SW480 (cell line): ENCODE data around the gene ANO9.

Experiments used
- DNase-seq: peaks from one replicate; pipeline ENCODE4 v3.0.0-alpha.2; 2016; ENCODE audit warnings: low spot score

The ANO9 gene

GRCh38 chr11:384511-384910, 57.3 kb downstream of the ANO9 start:
- DNase-seq, result no peak

GRCh38 chr11:383431-383830, 58.4 kb downstream of the ANO9 start:
- DNase-seq, result no peak

GRCh38 chr11:382081-382629, 59.7 kb downstream of the ANO9 start:
- DNase-seq, result no peak

GRCh38 chr11:381501-382072, 60.2 kb downstream of the ANO9 start:
- DNase-seq, result no peak

GRCh38 chr11:380996-381395, 60.8 kb downstream of the ANO9 start:
- no peak for DNase-seq

- no peak for DNase-seq
These were observed 61.3 kb downstream of the ANO9 start for GRCh38 chr11:380491-380890.

GRCh38 chr11:380095-380480, 61.7 kb downstream of the ANO9 start:
- DNase-seq, result no peak

- DNase-seq, result no peak
These were observed 62.4 kb downstream of the ANO9 start for GRCh38 chr11:379205-380094.

GRCh38 chr11:377883-378500, 63.8 kb downstream of the ANO9 start:
- DNase-seq, result no peak

- no peak for DNase-seq
These were observed 64.5 kb downstream of the ANO9 start for GRCh38 chr11:377174-377865.

GRCh38 chr11:376531-377173, 65.2 kb downstream of the ANO9 start:
- DNase-seq, result no peak

GRCh38 chr11:375065-376025, 66.5 kb downstream of the ANO9 start:
- DNase-seq, result no peak

GRCh38 chr11:373716-374551, 67.9 kb downstream of the ANO9 start:
- no peak for DNase-seq

GRCh38 chr11:372809-373715, 68.7 kb downstream of the ANO9 start:
- DNase-seq, result no peak

GRCh38 chr11:371716-372590, 69.9 kb downstream of the ANO9 start:
- no peak for DNase-seq

GRCh38 chr11:371051-371450, 70.8 kb downstream of the ANO9 start:
- DNase-seq, result no peak

- DNase-seq, result no peak
These were observed 71.5 kb downstream of the ANO9 start for GRCh38 chr11:370070-370941.
